HCT116 (cell line): ENCODE measurements around the gene TCFL5.

Source experiments
- ZNF274 ChIP-seq: fragments of 200-500 bp; sonication (Bioruptor generic); IDR thresholded peaks from 2 replicates; pipeline ENCODE4 v1.6.1; 2014; ENCODE audit warnings: mild to moderate bottlenecking, low read depth, low read length, inconsistent platforms
- TF ChIP-seq, protein P1 (sequence below), 3 experiments: fragments of 200-600 bp in 1 of 3; sonication (generic) in 1 of 3; IDR thresholded peaks in 2 of 3; conservative IDR thresholded peaks in 1 of 3; 2 replicates each; pipeline ENCODE4 v1.5.1; 2012 to 2017; ENCODE audit warnings: low read depth in 2 of 3, low read length in 2 of 3, antibody characterized with exemption in 1 of 3, borderline replicate concordance in 1 of 3, control low read depth in 1 of 3, mild to moderate bottlenecking in 1 of 3, mixed read lengths in 1 of 3, mixed run types in 1 of 3, moderate library complexity in 1 of 3; ENCODE audit not compliant: insufficient read depth in 1 of 3

DNA sequence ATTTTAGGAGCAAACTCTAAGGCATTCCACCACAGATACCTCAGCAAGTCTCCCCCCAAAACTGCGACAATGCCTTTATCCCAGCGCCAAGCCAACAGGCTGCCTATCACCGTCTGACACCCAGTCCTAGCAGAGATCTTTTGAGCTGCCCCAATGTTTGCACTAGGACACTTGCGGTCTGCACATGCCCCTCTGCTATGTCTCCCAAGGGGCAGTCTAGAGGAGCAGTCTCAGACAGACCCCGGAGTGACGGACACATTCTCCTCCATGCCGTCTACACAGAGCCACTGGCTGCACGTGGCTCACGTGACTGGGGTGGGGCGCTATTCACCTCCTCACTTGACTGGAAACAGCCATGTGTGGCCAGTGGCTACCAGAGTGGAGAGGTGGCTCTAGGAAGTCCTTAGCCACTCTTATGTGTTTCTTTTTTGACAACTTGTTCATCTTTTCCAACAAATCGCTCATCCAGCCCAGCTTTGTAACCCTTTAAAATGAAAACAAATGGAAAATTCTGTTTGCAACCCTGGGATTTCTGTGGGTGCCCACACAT, 48.7 kb upstream of the TCFL5 start:
- TF ChIP-seq, protein P1, sequence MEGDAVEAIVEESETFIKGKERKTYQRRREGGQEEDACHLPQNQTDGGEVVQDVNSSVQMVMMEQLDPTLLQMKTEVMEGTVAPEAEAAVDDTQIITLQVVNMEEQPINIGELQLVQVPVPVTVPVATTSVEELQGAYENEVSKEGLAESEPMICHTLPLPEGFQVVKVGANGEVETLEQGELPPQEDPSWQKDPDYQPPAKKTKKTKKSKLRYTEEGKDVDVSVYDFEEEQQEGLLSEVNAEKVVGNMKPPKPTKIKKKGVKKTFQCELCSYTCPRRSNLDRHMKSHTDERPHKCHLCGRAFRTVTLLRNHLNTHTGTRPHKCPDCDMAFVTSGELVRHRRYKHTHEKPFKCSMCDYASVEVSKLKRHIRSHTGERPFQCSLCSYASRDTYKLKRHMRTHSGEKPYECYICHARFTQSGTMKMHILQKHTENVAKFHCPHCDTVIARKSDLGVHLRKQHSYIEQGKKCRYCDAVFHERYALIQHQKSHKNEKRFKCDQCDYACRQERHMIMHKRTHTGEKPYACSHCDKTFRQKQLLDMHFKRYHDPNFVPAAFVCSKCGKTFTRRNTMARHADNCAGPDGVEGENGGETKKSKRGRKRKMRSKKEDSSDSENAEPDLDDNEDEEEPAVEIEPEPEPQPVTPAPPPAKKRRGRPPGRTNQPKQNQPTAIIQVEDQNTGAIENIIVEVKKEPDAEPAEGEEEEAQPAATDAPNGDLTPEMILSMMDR (IDR thresholded peaks at IDR 0.05 in 2 of 3, conservative IDR thresholded peaks at IDR 0.05 in 1 of 3; ENCODE audit: borderline replicate concordance in 1 of 3, insufficient read depth in 1 of 3, low read depth in 2 of 3, low read length in 2 of 3), result no peak
- TF ChIP-seq ZNF274, result no peak
